ENCODE results near the gene SARDH. TPM values are rescaled to one million over a fixed set of nuclear protein-coding genes. Genes with fewer than 3 reads are reported as not detected.

SARDH gene
- total and polyA plus RNA-seq, 2 of the 13 experiments (the other 11 are each of a cell fraction or from before 2014, with no cell fraction given), result 11.6 to 34.9 TPM

DNA sequence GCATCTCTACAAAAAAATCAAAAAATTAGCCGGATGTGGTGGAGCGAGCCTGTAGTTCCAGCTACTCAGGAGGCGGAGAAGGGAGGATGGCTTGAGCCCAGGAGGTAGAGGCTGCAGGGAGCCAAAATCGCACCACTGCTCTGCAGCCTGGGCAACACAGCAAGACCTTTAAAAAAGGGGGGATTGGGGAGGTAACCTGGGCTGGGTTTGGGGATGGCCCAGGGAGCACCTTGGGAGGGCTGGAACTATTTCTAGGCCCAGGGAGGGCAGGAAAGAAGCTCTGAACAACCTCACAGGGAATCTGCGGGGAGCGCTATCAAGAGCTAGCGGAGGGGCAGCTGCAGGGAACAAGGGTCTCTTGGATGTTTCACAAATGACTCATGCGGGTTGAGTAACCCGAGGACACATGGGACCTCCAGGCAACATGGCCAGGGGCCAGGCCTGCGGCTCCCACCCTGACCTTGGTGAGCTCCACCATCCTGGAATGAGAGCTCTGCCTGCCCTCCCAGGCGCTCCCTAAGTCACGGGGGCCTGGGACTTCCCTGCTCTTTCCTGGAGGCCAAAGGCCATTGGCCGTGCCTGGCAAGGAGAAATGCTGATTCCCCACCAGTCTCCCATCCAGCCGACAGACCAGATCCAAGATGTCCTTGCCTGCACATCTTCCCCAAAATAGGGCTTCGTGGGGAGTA is 23.4 kb downstream of the SARDH start (continued):
- TF ChIP-seq ADNP (CRISPR knock-in tag; IDR thresholded peaks at IDR 0.05) (no peak), YEATS4 (CRISPR knock-in tag; IDR thresholded peaks at IDR 0.05; ENCODE audit: borderline replicate concordance) (peak; percentile 81), TBL1XR1 (IDR thresholded peaks at IDR 0.05; ENCODE audit: borderline replicate concordance, low read length, partially characterized antibody) (no peak), HNF4G (IDR thresholded peaks at IDR 0.05; ENCODE audit: borderline replicate concordance, low read depth, low read length) (peak; percentile 89; the same call in 1 of the 2 replicates), HNF4G (CRISPR knock-in tag; IDR thresholded peaks at IDR 0.05; ENCODE audit: borderline replicate concordance, low read depth) (peak; percentile 98), HNF4A (CRISPR knock-in tag; IDR thresholded peaks at IDR 0.05) (peak; percentile 93), HOXA9 (CRISPR knock-in tag; IDR thresholded peaks at IDR 0.05; ENCODE audit: borderline replicate concordance) (no peak), ZNF230 (CRISPR knock-in tag; IDR thresholded peaks at IDR 0.05) (peak; percentile 73; the same call in 1 of the 2 replicates), KLF9 (CRISPR knock-in tag; IDR thresholded peaks at IDR 0.05; ENCODE audit: low read depth) (no peak), ZNF337 (CRISPR knock-in tag; IDR thresholded peaks at IDR 0.05; ENCODE audit: borderline replicate concordance, low read depth) (no peak), BRD4 (CRISPR knock-in tag; IDR thresholded peaks at IDR 0.05) (0 out of 2 replicates have a peak, but pooled peaks have one; percentile 64), AGO2 (optimal IDR thresholded peaks at IDR 0.05; ENCODE audit: low read depth, low read length) (no peak), CEBPB (IDR thresholded peaks at IDR 0.05; ENCODE audit: borderline replicate concordance, low read depth, low read length) (peak; percentile 93), ZNF550 (CRISPR knock-in tag; IDR thresholded peaks at IDR 0.05; ENCODE audit: borderline replicate concordance) (no peak), KAT8 (CRISPR knock-in tag; IDR thresholded peaks at IDR 0.05) (peak; percentile 79), POLR2A (IDR thresholded peaks at IDR 0.05; ENCODE audit: insufficient read depth in 1 of 2, low read depth in 2 of 2, low read length in 2 of 2) (peak in 1 of 2 experiments; percentile 66; a peak in 1 of 4 replicates), KLF15 (CRISPR knock-in tag; IDR thresholded peaks at IDR 0.05; ENCODE audit: borderline replicate concordance) (no peak), ZNF101 (CRISPR knock-in tag; IDR thresholded peaks at IDR 0.05; ENCODE audit: borderline replicate concordance, low read depth) (no peak), ZNF747 (CRISPR knock-in tag; IDR thresholded peaks at IDR 0.05; ENCODE audit: borderline replicate concordance) (0 out of 2 replicates have a peak, but pooled peaks have one; percentile 36), ZNF441 (CRISPR knock-in tag; IDR thresholded peaks at IDR 0.05; ENCODE audit: borderline replicate concordance) (no peak; the same call in 1 of the 2 replicates)
- TF ChIP-seq, protein P1, sequence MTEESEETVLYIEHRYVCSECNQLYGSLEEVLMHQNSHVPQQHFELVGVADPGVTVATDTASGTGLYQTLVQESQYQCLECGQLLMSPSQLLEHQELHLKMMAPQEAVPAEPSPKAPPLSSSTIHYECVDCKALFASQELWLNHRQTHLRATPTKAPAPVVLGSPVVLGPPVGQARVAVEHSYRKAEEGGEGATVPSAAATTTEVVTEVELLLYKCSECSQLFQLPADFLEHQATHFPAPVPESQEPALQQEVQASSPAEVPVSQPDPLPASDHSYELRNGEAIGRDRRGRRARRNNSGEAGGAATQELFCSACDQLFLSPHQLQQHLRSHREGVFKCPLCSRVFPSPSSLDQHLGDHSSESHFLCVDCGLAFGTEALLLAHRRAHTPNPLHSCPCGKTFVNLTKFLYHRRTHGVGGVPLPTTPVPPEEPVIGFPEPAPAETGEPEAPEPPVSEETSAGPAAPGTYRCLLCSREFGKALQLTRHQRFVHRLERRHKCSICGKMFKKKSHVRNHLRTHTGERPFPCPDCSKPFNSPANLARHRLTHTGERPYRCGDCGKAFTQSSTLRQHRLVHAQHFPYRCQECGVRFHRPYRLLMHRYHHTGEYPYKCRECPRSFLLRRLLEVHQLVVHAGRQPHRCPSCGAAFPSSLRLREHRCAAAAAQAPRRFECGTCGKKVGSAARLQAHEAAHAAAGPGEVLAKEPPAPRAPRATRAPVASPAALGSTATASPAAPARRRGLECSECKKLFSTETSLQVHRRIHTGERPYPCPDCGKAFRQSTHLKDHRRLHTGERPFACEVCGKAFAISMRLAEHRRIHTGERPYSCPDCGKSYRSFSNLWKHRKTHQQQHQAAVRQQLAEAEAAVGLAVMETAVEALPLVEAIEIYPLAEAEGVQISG (CRISPR knock-in tag; IDR thresholded peaks at IDR 0.05), result 0 out of 2 replicates have a peak, but pooled peaks have one; percentile 64
- TF ChIP-seq, protein P2, sequence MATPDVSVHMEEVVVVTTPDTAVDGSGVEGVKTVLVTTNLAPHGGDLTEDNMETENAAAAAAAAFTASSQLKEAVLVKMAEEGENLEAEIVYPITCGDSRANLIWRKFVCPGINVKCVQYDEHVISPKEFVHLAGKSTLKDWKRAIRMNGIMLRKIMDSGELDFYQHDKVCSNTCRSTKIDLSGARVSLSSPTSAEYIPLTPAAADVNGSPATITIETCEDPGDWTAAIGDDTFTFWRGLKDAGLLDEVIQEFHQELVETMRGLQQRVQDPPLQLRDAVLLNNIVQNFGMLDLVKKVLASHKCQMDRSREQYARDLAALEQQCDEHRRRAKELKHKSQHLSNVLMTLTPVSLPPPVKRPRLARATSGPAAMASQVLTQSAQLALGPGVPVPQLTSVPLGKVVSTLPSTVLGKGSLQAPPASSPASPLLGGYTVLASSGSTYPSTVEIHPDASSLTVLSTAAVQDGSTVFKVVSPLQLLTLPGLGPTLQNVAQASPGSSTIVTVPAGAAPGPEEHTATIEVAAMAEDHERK (CRISPR knock-in tag; IDR thresholded peaks at IDR 0.05; ENCODE audit: low read depth), result no peak
- TF ChIP-seq, protein P3, sequence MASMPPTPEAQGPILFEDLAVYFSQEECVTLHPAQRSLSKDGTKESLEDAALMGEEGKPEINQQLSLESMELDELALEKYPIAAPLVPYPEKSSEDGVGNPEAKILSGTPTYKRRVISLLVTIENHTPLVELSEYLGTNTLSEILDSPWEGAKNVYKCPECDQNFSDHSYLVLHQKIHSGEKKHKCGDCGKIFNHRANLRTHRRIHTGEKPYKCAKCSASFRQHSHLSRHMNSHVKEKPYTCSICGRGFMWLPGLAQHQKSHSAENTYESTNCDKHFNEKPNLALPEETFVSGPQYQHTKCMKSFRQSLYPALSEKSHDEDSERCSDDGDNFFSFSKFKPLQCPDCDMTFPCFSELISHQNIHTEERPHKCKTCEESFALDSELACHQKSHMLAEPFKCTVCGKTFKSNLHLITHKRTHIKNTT (CRISPR knock-in tag; IDR thresholded peaks at IDR 0.05), result no peak
- TF ChIP-seq, protein P4, sequence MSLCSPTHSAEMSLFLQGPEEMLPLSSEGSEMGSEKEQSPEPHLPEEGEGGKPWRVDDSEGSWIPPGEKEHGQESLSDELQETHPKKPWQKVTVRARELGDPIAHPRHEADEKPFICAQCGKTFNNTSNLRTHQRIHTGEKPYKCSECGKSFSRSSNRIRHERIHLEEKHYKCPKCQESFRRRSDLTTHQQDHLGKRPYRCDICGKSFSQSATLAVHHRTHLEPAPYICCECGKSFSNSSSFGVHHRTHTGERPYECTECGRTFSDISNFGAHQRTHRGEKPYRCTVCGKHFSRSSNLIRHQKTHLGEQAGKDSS (CRISPR knock-in tag; IDR thresholded peaks at IDR 0.05; ENCODE audit: borderline replicate concordance, low read depth), result peak; percentile 53; the same call in 1 of the 2 replicates
